HG03060 (cell line): ENCODE measurements around the gene SLC6A3.
"Not testable (repeated sequence)": the region's sequence is repeated elsewhere in the genome, so short reads cannot be mapped to it uniquely, and the experiment has no call there.

Source experiments
- ATAC-seq: cut with Tn5 transposase; IDR thresholded peaks from one replicate; pipeline ENCODE4 v1.9.1; 2021; ENCODE audit warnings: low read depth, moderate number of reproducible peaks; ENCODE audit not compliant: unreplicated experiment

The SLC6A3 gene

DNA sequence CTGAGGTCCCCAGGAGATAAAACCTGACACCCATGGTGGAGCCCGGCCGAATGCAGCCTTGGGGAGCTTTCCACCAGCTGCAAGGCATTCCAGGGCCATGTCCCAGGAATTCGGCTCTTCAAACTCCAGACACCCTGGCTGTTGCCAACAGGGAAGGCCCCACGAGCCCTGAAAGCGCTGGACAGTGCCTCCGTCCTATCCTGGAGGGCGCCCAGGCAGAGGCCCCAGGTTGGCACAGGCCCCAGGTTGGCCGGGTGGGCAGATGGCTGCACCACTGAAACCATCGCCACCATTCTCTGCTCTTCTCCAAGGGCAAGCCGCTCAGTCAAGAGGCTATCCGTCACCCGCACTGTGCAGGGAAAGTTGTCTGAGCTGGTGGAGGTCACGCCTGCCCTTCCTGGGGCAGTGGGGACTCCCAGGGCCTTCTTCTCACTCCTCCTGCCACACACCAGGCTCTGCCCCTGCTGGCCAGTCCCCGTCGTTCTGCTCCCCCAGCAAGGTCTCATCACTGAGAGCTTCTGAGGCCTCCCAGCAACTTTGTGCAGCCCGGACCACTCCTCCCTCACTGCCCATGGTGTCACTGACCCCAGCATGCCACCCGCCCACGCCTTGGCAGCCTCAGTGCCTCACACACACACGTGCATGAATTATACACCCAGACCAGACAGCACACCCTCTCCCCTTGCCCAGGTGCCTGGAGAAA lies 21.2 kb downstream of the SLC6A3 start:
- no peak for ATAC-seq

DNA sequence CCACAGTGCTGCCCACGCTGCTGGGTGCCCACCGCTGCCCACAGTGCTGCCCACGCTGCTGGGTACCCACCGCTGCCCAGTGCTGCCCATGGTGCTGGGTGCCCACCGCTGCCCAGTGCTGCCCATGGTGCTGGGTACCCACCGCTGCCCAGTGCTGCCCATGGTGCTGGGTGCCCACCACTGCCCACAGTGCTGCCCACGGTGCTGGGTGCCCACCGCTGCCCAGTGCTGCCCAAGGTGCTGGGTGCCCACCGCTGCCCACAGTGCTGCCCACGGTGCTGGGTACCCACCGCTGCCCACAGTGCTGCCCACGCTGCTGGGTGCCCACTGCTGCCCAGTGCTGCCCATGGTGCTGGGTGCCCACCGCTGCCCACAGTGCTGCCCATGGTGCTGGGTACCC lies 22.7 kb downstream of the SLC6A3 start:
- not testable (repeated sequence) for ATAC-seq

DNA sequence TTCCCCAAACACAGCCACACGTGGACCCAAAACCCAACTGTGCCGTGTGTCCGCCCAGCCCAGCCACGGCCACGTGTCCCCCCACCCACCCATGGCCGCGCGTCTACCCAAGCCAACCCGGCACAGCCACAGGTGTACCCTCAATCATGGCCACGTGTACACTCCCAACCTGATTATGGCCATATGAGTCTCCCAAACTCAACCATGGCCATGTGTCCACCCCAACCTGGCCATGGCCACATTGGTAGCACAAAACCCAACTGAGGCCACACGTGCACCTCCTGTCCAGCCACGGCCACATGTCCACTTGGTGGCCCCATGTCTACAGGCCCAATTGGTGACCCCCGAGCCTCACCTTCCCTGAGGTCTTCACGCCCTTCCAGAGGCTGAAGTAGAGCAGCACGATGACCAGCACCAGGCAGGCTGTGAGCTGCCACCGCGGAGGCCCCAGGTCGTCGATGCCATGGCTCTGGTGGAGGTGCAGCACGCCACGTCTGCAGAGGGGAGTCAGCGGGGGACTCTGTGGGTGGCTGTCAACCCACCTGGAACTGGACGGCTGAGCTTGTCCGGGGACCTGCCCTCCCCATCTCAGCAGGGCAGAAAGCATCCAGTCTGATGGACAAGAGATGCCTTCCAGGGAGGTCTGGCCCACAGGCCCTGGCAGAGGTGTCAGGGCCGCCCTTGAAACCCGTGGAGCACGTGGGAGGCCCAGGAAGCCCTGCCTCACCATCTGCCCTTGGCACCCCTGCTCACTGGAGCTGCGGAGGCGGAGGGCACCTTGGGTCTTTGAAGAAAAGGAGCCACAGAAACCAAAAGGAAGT lies 23.5 kb downstream of the SLC6A3 start:
- no peak for ATAC-seq

DNA sequence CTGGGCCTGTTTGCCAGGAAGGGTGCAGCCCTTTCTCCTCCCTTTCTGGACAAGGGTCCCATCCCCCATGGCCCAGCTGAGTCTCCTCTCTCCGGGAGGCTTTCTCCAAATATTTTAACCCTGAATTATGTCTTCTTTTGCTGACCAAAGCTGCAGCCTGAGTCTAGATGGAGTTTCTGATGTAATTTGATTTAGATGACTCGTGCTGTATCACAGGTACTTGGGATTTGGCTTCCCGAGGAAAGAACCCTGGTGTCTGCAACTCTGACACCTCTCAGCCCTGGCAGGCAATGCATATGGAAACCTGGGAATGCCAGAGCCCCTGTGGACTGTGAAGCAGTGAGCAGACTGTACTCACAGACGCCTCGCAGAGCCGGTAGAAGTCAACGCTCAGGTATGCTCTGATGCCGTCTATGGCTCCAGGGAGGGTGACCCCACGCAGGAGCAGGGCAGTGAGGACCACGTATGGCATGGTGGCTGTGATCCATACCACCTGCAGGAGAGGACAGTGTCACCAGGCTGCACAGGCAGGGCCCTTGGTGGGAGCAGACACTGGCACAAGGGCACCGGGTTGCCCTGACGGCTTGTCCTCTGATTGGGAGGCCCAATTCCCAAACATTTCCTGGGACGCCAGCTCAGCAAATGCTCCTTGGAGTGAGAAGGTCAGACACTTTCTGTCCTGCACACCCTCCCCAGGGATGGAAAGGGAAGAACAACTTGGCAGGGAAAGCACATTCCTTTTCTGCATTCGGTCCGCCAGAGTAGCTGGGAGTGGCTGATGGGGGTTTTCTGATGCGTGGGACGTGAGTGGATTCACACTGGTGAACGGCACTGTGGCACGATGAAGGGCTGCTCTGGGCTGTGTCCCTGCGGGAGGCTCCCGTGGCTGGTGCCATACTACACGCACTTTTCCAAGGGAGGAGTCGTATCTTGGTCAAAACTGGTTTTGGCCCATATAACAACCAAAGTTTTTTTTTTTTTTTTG lies 24.7 kb downstream of the SLC6A3 start:
- no peak for ATAC-seq

DNA sequence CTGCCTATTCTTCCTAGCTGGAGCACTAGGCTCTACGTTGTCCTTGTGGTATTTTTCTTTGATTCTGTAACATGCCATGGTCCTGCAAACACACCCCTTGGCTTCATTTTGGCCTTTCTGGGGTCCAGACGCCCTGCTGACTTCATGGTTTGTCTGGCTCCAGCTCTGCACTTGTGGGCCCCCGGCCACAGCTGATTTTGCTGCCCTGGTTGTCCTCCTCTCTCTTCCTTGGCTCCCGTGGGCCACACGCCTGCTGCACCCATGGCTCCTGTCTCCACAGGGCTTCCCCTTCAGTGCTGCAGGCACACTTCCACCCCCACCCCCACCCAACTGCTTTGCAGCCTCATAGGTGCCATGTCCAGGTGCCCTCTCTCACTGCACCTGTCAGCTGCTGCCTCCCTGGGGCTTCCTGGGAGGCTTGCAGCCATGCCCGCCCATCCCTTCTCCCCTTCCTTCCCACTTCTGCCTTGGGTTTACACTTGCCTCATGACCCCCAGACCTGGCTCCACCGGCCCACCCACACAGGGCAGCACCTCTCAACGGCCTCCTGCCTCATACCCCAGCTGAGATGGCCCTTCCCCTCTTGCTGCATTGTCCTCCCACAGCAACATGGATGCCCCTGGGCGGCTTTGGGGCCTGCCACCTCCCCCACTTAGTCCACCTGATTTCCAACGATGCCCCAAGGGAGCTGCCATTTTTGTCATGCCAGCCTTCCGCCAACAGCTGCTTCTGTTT lies 25.6 kb downstream of the SLC6A3 start:
- no peak for ATAC-seq

DNA sequence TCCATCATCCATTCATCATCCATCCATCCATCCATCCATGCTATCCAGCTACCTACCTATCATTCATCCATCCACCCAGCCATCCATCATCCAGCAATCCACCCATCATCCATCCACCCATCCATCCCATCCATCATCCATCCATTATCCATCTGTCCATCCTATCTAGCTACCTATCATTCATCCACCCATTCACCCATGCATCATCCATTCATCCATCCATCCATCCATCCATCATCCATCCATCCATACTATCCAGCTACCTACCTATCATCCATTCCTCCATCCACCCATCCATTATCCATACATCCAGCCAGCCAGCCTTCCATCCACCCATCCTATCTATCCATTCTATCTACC lies 26.3 kb downstream of the SLC6A3 start:
- ATAC-seq = no peak

DNA sequence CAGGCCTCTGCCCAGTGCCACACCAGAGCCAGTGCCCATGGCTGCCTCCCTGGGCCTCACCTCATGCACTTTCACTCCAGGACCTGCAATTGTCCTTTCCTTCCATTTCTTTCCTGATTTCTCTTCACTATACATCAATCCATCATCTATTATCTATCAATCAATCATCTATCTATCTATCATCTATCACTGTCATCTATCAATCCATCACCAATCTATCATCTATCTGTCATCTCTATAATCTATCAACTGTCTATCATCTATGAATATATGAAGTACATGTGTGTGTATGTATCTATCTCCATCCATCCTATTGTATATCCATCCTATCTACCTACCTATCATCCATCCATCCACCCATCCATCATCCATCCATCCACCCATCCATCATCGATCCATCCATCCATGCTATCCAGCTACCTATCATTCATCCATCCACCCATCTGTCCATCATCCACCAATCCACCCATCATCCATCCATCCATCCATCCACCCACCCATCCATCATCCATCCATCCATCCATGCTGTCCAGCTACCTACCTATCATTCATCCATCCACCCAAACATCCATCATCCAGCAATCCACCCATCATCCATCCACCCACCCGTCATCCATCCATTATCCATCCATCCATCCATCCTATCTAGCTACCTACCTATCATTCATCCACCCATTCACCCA lies 26.9 kb downstream of the SLC6A3 start:
- no peak for ATAC-seq

DNA sequence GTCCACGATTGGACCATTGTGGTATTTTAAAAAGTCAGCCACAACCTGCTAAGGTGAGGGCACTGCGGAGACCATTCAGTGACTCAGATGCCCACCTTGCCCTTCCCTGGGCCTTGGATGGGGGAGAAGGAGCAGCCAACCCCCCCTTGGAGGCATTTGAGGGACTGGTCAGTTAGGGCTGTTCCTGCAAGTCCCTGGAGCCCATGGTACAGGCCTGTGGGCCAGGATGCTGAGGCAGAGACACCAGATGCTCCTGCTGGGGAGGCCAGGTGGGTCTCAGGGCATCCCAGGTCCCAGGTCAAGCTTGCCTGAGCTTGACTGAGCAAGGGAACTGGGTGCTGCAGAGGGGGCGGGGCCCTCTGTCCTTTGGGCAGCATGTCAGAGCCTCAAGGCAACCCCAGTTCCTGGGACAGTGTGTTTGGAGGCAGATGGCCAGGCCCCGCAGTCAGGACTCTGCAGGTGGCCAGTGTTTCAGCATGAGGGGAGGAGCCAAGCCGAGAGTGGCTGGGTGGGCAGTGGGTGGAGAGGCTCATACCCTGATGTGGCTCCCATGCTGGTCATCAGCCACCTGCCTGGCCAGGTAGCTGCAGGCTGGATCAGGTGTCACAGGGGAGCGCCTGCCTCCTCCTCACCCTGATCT lies 27.5 kb downstream of the SLC6A3 start:
- no peak for ATAC-seq

DNA sequence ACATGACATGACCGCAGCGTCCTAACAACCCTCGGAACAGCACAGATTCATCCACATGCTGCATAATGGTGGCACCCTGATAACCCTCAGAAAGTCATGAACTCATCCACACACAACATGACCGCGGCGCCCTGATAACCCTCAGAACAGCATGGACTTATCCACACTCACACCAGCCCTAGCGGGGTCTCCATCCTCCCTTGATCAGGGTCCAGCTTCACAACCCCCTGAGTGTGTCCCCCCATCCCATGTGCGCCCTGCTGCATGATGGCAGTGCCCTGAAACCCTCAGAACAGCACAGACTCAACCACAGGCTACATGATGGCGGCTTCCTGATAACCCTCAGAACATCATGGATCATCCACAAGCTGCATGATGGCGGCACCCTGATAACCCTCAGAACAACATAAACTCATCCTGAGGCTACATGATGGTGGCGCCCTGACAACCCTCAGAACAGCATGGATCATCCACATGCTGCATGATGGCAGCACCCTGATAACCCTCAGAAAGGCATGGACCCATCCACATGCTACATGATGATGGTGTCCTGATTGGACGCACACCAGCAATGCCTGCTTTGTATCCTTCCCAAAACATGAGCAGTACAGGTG lies 28.3 kb downstream of the SLC6A3 start:
- ATAC-seq = no peak

DNA sequence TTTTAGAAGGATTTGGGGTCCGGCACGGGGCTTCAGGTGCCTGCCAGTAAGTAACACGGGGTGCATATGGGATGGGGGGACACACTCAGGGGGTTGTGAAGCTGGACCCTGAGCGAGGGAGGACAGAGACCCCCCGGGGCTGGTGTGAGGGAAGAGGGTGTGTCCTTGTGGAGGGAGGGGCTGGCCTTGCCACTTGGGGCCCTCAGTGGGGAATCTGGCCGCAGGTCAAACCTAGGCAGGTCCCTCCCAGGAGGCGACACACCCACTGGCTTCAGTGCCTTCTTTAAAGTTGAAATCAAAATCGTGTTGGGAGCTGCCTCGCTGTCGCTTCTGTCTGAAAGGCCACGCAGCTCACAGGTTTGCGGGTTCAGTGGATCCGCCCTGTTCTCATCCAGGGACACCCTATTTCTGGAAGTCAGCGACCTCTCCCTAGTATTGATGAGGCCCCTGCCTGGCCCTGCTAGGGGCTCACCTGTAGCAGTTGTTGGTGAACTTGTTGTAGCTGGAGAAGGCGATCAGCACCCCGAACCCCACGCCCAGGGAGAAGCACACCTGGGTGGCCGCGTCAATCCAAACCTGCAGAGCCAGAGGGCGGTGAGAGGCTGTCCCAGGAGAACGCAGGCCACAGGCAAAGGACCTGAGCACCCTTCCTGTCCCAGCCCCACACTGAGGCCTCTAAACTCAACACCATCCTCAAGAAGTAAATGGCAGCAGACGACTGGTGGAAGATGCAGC lies 29.4 kb downstream of the SLC6A3 start:
- ATAC-seq = no peak

DNA sequence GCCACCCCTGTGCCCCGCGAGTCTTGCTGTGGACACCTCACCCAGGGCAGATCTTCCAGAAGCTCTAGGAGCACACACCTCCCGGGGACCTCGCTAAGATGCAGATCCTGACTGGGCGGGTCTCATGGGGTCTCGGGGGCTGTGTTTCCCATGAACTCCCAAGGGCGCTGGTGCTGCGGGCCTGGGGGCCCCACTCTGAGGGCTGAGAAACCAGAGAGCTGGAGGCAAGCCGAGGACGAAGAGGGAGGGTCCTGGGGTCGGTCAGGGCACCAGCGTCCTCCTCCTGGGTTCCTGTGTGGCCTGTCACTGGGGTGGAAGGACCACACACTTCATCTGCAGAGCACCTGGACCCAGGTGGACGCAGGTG lies 30.2 kb downstream of the SLC6A3 start:
- ATAC-seq = no peak

DNA sequence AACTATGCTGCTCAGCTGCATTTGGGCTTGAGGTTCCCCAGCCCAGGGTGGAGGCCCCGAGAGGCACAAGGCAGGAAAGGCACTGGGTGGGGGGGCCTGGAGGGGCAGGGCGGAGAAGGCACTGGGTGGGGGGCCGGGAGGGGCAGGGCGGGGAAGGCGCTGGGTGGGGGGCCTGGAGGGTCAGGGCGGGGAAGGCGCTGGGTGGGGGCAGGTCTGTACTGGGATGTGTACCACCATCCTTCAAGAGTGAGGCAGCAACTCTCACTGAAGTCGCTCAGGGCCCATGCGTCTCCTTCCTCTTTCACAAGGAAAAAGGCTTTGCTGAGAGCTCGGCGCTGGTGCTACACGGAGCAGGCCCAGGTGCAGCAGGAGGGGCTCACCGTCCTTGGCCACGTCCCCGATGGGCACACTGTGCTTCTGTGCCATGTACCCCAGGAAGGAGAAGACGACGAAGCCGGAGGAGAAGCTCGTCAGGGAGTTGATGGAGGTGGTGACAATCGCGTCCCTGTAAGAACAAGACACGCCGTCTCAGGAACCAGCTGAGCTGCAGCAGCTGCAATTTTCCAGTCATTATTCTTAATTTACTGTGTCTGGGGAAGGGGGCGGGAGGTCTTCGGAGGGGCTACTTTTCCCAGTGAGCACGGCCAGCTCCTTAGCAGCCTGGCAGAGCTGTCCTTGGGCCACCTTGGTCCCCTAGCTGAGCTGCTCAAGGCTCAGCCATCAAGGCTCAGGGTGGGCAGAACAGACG lies 30.8 kb downstream of the SLC6A3 start:
- ATAC-seq = no peak

DNA sequence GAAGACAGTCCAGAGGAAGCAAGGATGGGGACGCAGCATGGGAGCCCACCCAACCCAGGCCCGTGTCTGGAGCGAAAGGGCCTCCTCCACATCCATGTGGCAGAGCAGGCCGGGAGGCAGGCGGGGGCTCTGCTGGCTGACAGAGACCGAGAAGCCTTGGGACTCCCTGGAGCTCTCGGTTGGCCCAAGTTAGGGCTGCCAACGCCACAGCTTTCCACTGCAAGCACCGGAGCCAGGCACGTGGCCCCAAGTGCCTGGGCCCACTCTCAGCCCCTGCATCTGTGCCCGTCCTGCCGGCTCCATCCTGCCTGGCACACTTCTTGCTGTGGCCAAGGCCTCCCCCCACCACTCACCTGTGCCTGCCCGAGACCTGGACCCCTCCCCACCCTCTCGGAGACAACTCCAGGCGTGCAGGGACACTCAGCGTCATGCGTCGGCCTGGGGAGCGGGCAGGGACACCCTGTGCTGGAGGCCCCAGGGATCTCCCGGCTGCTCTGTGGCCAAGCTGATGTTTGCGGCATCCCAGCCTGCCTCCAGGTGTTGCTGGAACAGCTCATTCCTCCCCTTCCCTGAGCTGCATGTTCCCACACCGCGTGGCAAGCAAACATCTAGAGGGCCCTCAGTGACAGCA lies 31.5 kb downstream of the SLC6A3 start:
- no peak for ATAC-seq

DNA sequence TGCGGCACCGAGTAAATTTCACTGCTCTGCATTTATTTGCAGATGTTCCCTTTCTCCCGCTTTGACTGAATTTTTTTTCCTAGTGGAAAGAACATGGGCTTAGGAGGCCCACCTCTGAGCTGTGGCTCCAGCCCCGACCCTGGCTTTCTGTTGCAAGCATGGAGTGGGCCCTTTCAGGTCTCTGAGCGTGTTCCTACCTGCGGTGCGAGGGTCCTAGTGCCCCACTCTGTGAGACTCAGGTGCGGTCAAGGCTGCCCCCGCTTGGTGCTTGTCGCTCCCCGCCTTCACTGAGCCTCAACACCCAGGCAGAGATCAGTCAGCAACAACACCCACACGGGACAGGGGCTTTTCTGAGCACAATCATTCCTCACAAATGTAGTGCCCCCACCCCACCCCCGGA lies 32.0 kb downstream of the SLC6A3 start:
- ATAC-seq = no peak

DNA sequence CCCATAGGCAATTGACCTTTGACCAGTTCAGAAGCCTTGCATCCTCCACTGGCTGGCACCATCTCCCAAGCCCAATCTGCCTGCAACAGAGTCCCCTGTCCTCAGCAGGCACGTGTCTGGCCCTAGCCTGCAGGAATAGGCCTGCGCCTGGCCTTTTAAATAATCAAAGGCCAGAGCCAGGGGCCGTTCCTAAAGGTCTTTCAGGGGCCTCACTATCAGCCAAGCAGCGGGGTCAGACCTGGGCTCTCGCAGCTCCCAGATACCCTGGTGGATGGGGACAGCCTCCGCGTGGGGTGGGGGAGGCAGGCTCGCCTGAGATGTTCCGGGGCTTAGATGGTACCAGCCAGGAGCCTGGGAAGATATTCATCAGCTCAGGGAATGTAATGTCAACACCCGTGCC lies 32.6 kb downstream of the SLC6A3 start:
- no peak for ATAC-seq

DNA sequence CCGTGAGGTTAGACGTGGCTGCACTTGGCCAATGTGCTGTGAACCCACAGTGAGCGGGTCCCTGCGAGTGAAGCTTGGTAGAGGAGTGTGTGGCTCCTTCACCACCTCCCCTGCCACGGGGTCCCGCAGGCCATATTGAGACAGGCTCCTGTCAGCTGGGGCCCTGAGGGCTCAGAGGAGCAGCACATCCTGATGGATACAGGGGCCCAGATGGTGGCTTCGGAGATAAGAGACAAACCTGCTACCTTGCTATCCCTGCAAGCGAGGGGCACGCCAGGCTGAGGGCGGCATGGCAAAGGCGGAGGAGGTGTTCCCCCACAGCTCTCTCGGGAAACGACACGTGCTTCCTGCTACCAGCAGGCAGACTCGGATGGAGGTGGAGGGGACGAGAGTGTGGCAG lies 33.1 kb downstream of the SLC6A3 start:
- no peak for ATAC-seq

DNA sequence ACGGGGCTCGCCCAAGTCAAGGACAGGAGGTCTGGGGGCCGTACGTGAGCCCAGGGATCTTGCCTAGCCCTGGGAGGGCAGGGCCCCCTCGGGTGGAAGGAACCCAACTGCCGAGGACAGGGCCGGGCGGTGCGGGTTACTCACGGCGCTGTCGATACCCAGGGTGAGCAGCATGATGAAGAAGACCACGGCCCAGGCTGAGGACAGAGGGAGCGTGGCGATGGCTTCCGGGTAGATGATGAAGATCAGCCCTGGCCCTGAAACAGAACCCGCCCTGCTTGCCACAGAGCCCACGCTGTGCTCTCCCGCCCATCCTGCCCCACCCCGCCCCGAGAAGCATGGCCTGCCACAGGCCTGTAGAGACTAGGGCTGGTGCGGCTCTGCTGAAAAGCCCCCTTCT lies 34.1 kb downstream of the SLC6A3 start:
- ATAC-seq = no peak
